ENCODE results near the gene BCL10.

The BCL10 gene

GRCh38 chr1:85297855-85298629 lies 21.6 kb upstream of the BCL10 start (continued):
- no peak for TF ChIP-seq CTCF (tag by site-specific recombination; IDR thresholded peaks at IDR 0.05)
- TF ChIP-seq, protein P1, sequence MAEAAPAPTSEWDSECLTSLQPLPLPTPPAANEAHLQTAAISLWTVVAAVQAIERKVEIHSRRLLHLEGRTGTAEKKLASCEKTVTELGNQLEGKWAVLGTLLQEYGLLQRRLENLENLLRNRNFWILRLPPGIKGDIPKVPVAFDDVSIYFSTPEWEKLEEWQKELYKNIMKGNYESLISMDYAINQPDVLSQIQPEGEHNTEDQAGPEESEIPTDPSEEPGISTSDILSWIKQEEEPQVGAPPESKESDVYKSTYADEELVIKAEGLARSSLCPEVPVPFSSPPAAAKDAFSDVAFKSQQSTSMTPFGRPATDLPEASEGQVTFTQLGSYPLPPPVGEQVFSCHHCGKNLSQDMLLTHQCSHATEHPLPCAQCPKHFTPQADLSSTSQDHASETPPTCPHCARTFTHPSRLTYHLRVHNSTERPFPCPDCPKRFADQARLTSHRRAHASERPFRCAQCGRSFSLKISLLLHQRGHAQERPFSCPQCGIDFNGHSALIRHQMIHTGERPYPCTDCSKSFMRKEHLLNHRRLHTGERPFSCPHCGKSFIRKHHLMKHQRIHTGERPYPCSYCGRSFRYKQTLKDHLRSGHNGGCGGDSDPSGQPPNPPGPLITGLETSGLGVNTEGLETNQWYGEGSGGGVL (tag by site-specific recombination; IDR thresholded peaks at IDR 0.05), result peak; percentile 84
- no peak for TF ChIP-seq ZNF560 (tag by site-specific recombination; IDR thresholded peaks at IDR 0.05; ENCODE audit: borderline replicate concordance)
- TF ChIP-seq, protein P2, sequence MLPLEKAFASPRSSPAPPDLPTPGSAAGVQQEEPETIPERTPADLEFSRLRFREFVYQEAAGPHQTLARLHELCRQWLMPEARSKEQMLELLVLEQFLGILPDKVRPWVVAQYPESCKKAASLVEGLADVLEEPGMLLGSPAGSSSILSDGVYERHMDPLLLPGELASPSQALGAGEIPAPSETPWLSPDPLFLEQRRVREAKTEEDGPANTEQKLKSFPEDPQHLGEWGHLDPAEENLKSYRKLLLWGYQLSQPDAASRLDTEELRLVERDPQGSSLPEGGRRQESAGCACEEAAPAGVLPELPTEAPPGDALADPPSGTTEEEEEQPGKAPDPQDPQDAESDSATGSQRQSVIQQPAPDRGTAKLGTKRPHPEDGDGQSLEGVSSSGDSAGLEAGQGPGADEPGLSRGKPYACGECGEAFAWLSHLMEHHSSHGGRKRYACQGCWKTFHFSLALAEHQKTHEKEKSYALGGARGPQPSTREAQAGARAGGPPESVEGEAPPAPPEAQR (tag by site-specific recombination; IDR thresholded peaks at IDR 0.05), result no peak; the same call in 1 of the 2 replicates
- no peak for TF ChIP-seq ZNF48 (tag by site-specific recombination; IDR thresholded peaks at IDR 0.05)
- peak; percentile 68; the same call in 1 of the 2 replicates for TF ChIP-seq ZNF184 (tag by site-specific recombination; IDR thresholded peaks at IDR 0.05)
- no peak for TF ChIP-seq ZNF677 (tag by site-specific recombination; IDR thresholded peaks at IDR 0.05)
- peak; percentile 69 for TF ChIP-seq PATZ1 (tag by site-specific recombination; IDR thresholded peaks at IDR 0.05)
- no peak for TF ChIP-seq ZNF350 (tag by site-specific recombination; IDR thresholded peaks at IDR 0.05)
- peak; percentile 94 for TF ChIP-seq MZF1 (tag by site-specific recombination; IDR thresholded peaks at IDR 0.05; ENCODE audit: borderline replicate concordance)
- TF ChIP-seq, protein P3, sequence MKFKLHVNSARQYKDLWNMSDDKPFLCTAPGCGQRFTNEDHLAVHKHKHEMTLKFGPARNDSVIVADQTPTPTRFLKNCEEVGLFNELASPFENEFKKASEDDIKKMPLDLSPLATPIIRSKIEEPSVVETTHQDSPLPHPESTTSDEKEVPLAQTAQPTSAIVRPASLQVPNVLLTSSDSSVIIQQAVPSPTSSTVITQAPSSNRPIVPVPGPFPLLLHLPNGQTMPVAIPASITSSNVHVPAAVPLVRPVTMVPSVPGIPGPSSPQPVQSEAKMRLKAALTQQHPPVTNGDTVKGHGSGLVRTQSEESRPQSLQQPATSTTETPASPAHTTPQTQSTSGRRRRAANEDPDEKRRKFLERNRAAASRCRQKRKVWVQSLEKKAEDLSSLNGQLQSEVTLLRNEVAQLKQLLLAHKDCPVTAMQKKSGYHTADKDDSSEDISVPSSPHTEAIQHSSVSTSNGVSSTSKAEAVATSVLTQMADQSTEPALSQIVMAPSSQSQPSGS (tag by site-specific recombination; IDR thresholded peaks at IDR 0.05; ENCODE audit: low read depth), result peak; percentile 48
- no peak for TF ChIP-seq ZNF266 (tag by site-specific recombination; IDR thresholded peaks at IDR 0.05; ENCODE audit: low read depth)
- no peak for TF ChIP-seq ZNF510 (tag by site-specific recombination; IDR thresholded peaks at IDR 0.05; ENCODE audit: insufficient replicate concordance)
- TF ChIP-seq, protein P4, sequence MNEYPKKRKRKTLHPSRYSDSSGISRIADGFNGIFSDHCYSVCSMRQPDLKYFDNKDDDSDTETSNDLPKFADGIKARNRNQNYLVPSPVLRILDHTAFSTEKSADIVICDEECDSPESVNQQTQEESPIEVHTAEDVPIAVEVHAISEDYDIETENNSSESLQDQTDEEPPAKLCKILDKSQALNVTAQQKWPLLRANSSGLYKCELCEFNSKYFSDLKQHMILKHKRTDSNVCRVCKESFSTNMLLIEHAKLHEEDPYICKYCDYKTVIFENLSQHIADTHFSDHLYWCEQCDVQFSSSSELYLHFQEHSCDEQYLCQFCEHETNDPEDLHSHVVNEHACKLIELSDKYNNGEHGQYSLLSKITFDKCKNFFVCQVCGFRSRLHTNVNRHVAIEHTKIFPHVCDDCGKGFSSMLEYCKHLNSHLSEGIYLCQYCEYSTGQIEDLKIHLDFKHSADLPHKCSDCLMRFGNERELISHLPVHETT (tag by site-specific recombination; IDR thresholded peaks at IDR 0.05), result peak; percentile 79; the same call in 1 of the 2 replicates
- no peak for TF ChIP-seq KLF16 (tag by site-specific recombination; IDR thresholded peaks at IDR 0.05)
- TF ChIP-seq ZNF202 (tag by site-specific recombination; IDR thresholded peaks at IDR 0.05; ENCODE audit: borderline replicate concordance), result no peak
- peak; percentile 78 for TF ChIP-seq ZNF596 (tag by site-specific recombination; IDR thresholded peaks at IDR 0.05)
- peak; percentile 94 for TF ChIP-seq PRDM4 (tag by site-specific recombination; IDR thresholded peaks at IDR 0.05)
- 0 out of 2 replicates have a peak, but pooled peaks have one; percentile 80 for TF ChIP-seq ZNF792 (tag by site-specific recombination; IDR thresholded peaks at IDR 0.05)
- TF ChIP-seq, protein P5, sequence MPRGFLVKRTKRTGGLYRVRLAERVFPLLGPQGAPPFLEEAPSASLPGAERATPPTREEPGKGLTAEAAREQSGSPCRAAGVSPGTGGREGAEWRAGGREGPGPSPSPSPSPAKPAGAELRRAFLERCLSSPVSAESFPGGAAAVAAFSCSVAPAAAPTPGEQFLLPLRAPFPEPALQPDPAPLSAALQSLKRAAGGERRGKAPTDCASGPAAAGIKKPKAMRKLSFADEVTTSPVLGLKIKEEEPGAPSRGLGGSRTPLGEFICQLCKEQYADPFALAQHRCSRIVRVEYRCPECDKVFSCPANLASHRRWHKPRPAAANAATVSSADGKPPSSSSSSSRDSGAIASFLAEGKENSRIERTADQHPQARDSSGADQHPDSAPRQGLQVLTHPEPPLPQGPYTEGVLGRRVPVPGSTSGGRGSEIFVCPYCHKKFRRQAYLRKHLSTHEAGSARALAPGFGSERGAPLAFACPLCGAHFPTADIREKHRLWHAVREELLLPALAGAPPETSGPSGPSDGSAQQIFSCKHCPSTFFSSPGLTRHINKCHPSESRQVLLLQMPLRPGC (tag by site-specific recombination; IDR thresholded peaks at IDR 0.05), result peak; percentile 81; the same call in 1 of the 2 replicates
- TF ChIP-seq TCF7L2 (IDR thresholded peaks at IDR 0.05; ENCODE audit: borderline replicate concordance, low read depth, low read length), result no peak
- peak; percentile 95 for TF ChIP-seq TRIM28 (IDR thresholded peaks at IDR 0.05; ENCODE audit: borderline replicate concordance, low read length)
- TF ChIP-seq ZNF140 (tag by site-specific recombination; IDR thresholded peaks at IDR 0.05), result no peak
- TF ChIP-seq ZEB2 (tag by site-specific recombination; IDR thresholded peaks at IDR 0.05), result peak; percentile 99
